ENCODE data around the gene TLCD3B.

GRCh38 chr16:30068333-30068732 lies 37.3 kb upstream of the TLCD3B start:
- no peak for TF ChIP-seq POLR2AphosphoS5 (IDR thresholded peaks at IDR 0.05)
- no peak for TF ChIP-seq POLR2A (IDR thresholded peaks at IDR 0.05)
- no peak for TF ChIP-seq CTCF (IDR thresholded peaks at IDR 0.05)
- no peak for TF ChIP-seq EP300 (IDR thresholded peaks at IDR 0.05)
